Activated naive CD4-positive, alpha-beta T cell treated with anti-CD3 and anti-CD28 coated beads, Interleukin-2, amount 50 U/mL, for 72 hours (primary cell): ENCODE data around the gene AGT. TPM values are rescaled to one million over a fixed set of nuclear protein-coding genes. Genes with fewer than 3 reads are reported as not detected.
"Not testable (repeated sequence)": the region's sequence is repeated elsewhere in the genome, so short reads cannot be mapped to it uniquely, and the experiment has no call there.

Experiments
- ATAC-seq, 2 donors: fragments of 150-1000 bp; cut with Tn5 transposase; 2 replicates each; pipeline ENCODE4 v1.10.0; 2021; ENCODE audit warnings: mild to moderate bottlenecking in 2 of 2, moderate library complexity in 2 of 2
- DNase-seq, 2 donors: peaks; one replicate each; pipeline ENCODE4 v3.0.0; 2021 to 2022; ENCODE audit warnings: low spot score in 2 of 2
- H3K27ac Mint-ChIP-seq, 2 donors: one replicate each; pipeline ENCODE4 v1.8.0; 2022; ENCODE audit warnings: mild to moderate bottlenecking in 2 of 2, mixed read lengths in 2 of 2
- H3K36me3 Mint-ChIP-seq, 2 donors: one replicate each; pipeline ENCODE4 v1.8.0; 2022; ENCODE audit warnings: mixed read lengths in 2 of 2
- H3K9me3 Mint-ChIP-seq, 2 donors: one replicate each; pipeline ENCODE4 v1.8.0; 2022; ENCODE audit warnings: mixed read lengths in 2 of 2
- total RNA-seq, 2 donors: library from RNA; stranded (reverse); gene quantifications; one replicate each; pipeline ENCODE4 v1.2.3, GENCODE V29; 2022

Gene AGT
- total RNA-seq, 2 donors from 2014 or later: not detected

- peak overlapping the region in 1 of 2 donors; percentile 14 for H3K27ac Mint-ChIP-seq
- DNase-seq: no peak
- no peaks in the 10 kb centered on the region for H3K9me3 Mint-ChIP-seq
- H3K36me3 Mint-ChIP-seq: peaks cover 4 to 6% of the 10 kb centered on the region in 2 donors
- no peak for ATAC-seq
Observed at GRCh38 chr1:230684146-230684545, 29.8 kb downstream of the AGT start.

GRCh38 chr1:230682882-230683610 is 30.9 kb downstream of the AGT start:
- Mint-ChIP-seq H3K9me3 (no peaks in the 10 kb centered on the region), H3K27ac (no peak overlapping the region), H3K36me3 (peaks cover 0 to 6% of the 10 kb centered on the region in 2 donors)
- no peak for DNase-seq
- ATAC-seq: no peak

GRCh38 chr1:230682274-230682673 is 31.6 kb downstream of the AGT start:
- ATAC-seq (no peak), DNase-seq (no peak)
- Mint-ChIP-seq H3K9me3 (no peaks in the 10 kb centered on the region), H3K36me3 (peaks cover 0 to 6% of the 10 kb centered on the region in 2 donors), H3K27ac (peak overlapping the region in 1 of 2 donors; percentile 78)

GRCh38 chr1:230681599-230681998 is 32.3 kb downstream of the AGT start:
- Mint-ChIP-seq H3K27ac (peak overlapping the region in 1 of 2 donors; percentile 44), H3K36me3 (peaks cover 0 to 6% of the 10 kb centered on the region in 2 donors)
- DNase-seq: no peak

GRCh38 chr1:230680300-230681025 is 33.5 kb downstream of the AGT start:
- no peak for DNase-seq
- H3K27ac Mint-ChIP-seq: peak overlapping the region in 1 of 2 donors; percentile 82
- H3K36me3 Mint-ChIP-seq: peaks cover 6% of the 10 kb centered on the region in 2 donors
- ATAC-seq: no peak
- no peaks in the 10 kb centered on the region for H3K9me3 Mint-ChIP-seq

More at GRCh38 chr1:230681599-230681998, 32.3 kb downstream of the AGT start:
- ATAC-seq: peak; percentile 61 to 83
- H3K9me3 Mint-ChIP-seq: no peaks in the 10 kb centered on the region

- Mint-ChIP-seq H3K9me3 (no peaks in the 10 kb centered on the region), H3K36me3 (peaks cover 6% of the 10 kb centered on the region in 2 donors), H3K27ac (peak overlapping the region; percentile 18 to 82)
- no peak for ATAC-seq
- DNase-seq: no peak
Observed at GRCh38 chr1:230679825-230680224, 34.1 kb downstream of the AGT start.

- Mint-ChIP-seq H3K9me3 (no peaks in the 10 kb centered on the region), H3K36me3 (peaks cover 6% of the 10 kb centered on the region in 2 donors), H3K27ac (peak overlapping the region in 1 of 2 donors; percentile 18)
- DNase-seq (no peak), ATAC-seq (no peak)
Observed at GRCh38 chr1:230679192-230679591, 34.7 kb downstream of the AGT start.

GRCh38 chr1:230677200-230677599 is 36.7 kb downstream of the AGT start:
- peaks cover 0 to 6% of the 10 kb centered on the region in 2 donors for H3K36me3 Mint-ChIP-seq
- no peak overlapping the region for H3K27ac Mint-ChIP-seq
- ATAC-seq (no peak), DNase-seq (no peak)
- H3K9me3 Mint-ChIP-seq: no peaks in the 10 kb centered on the region

- Mint-ChIP-seq H3K27ac (no peak overlapping the region), H3K36me3 (peaks cover 0 to 6% of the 10 kb centered on the region in 2 donors), H3K9me3 (no peaks in the 10 kb centered on the region)
- ATAC-seq (no peak), DNase-seq (no peak)
Observed at GRCh38 chr1:230674581-230674980, 39.3 kb downstream of the AGT start.

GRCh38 chr1:230669543-230669942 is 44.4 kb downstream of the AGT start:
- no peak for DNase-seq
- peak overlapping the region in 1 of 2 donors; percentile 4 for H3K27ac Mint-ChIP-seq
- H3K36me3 Mint-ChIP-seq: peaks cover 0 to 5% of the 10 kb centered on the region in 2 donors
- no peak for ATAC-seq
- H3K9me3 Mint-ChIP-seq: no peaks in the 10 kb centered on the region

GRCh38 chr1:230668227-230668626 is 45.7 kb downstream of the AGT start:
- Mint-ChIP-seq H3K36me3 (peaks cover 0 to 5% of the 10 kb centered on the region in 2 donors), H3K9me3 (no peaks in the 10 kb centered on the region), H3K27ac (peak overlapping the region in 1 of 2 donors; percentile 65)
- DNase-seq: no peak
- ATAC-seq: no peak

GRCh38 chr1:230661976-230662375 is 51.9 kb downstream of the AGT start:
- Mint-ChIP-seq H3K36me3 (peaks cover 0 to 11% of the 10 kb centered on the region in 2 donors), H3K9me3 (no peaks in the 10 kb centered on the region), H3K27ac (peak overlapping the region in 1 of 2 donors; percentile 50)
- ATAC-seq (no peak), DNase-seq (no peak)

GRCh38 chr1:230658691-230659090 is 55.2 kb downstream of the AGT start:
- DNase-seq (no peak), ATAC-seq (no peak)
- Mint-ChIP-seq H3K27ac (no peak overlapping the region), H3K9me3 (peaks cover 0 to 7% of the 10 kb centered on the region in 2 donors), H3K36me3 (peaks cover 6 to 15% of the 10 kb centered on the region in 2 donors)

GRCh38 chr1:230658103-230658502 is 55.8 kb downstream of the AGT start:
- DNase-seq, H3K27ac Mint-ChIP-seq, H3K9me3 Mint-ChIP-seq, ATAC-seq: not testable (repeated sequence)
- peaks cover 6 to 17% of the 10 kb centered on the region in 2 donors for H3K36me3 Mint-ChIP-seq

- not testable (repeated sequence) for DNase-seq, H3K9me3 Mint-ChIP-seq, ATAC-seq, H3K27ac Mint-ChIP-seq
- H3K36me3 Mint-ChIP-seq: peaks cover 0 to 17% of the 10 kb centered on the region in 2 donors
Observed at GRCh38 chr1:230656719-230657118, 57.2 kb downstream of the AGT start.
